C4-2B (cell line): ENCODE data around the gene TOX2.

ENCODE experiments used
- H3K27ac ChIP-seq: fragments of 450-650 bp; 2 replicates; pipeline ENCODE4 v1.5.1; 2017
- CTCF ChIP-seq: fragments of 450-650 bp; conservative IDR thresholded peaks from 2 replicates; pipeline ENCODE4 v1.5.1; 2017; ENCODE audit warnings: mild to moderate bottlenecking
- ZFX ChIP-seq: fragments of 450-650 bp; IDR thresholded peaks from 2 replicates; pipeline ENCODE4 v1.6.1; 2017

The TOX2 gene

GRCh38 chr20:43993560-43993959 is 78.9 kb downstream of the TOX2 start:
- TF ChIP-seq ZFX = no peak
- TF ChIP-seq CTCF = no peak
- no peak overlapping the region for H3K27ac ChIP-seq

- no peak for TF ChIP-seq CTCF
- no peak for TF ChIP-seq ZFX
- H3K27ac ChIP-seq = no peak overlapping the region
Observed at GRCh38 chr20:43994486-43995100, 79.9 kb downstream of the TOX2 start.

- no peak overlapping the region for H3K27ac ChIP-seq
- no peak for TF ChIP-seq ZFX
- no peak for TF ChIP-seq CTCF
Observed at GRCh38 chr20:43995645-43996044, 81.0 kb downstream of the TOX2 start.

- H3K27ac ChIP-seq = no peak overlapping the region
- no peak for TF ChIP-seq ZFX
- TF ChIP-seq CTCF = no peak
Observed at GRCh38 chr20:43996240-43996930, 81.7 kb downstream of the TOX2 start.

- TF ChIP-seq ZFX = no peak
- no peak for TF ChIP-seq CTCF
- H3K27ac ChIP-seq = no peak overlapping the region
Observed at GRCh38 chr20:43999848-44000247, 85.2 kb downstream of the TOX2 start.

GRCh38 chr20:44001667-44002596 is 87.3 kb downstream of the TOX2 start:
- TF ChIP-seq CTCF = no peak
- no peak for TF ChIP-seq ZFX
- H3K27ac ChIP-seq = no peak overlapping the region

GRCh38 chr20:44002861-44003260 is 88.2 kb downstream of the TOX2 start:
- no peak overlapping the region for H3K27ac ChIP-seq
- TF ChIP-seq ZFX = no peak
- no peak for TF ChIP-seq CTCF
